ENCODE data around the gene PCK2. TPM values are rescaled to one million over a fixed set of nuclear protein-coding genes. Genes with fewer than 3 reads are reported as not detected.

The PCK2 gene
- total and polyA plus RNA-seq, 2 of the 13 experiments (the other 11 are each of a cell fraction or from before 2014, with no cell fraction given), result 129 to 272 TPM

DNA sequence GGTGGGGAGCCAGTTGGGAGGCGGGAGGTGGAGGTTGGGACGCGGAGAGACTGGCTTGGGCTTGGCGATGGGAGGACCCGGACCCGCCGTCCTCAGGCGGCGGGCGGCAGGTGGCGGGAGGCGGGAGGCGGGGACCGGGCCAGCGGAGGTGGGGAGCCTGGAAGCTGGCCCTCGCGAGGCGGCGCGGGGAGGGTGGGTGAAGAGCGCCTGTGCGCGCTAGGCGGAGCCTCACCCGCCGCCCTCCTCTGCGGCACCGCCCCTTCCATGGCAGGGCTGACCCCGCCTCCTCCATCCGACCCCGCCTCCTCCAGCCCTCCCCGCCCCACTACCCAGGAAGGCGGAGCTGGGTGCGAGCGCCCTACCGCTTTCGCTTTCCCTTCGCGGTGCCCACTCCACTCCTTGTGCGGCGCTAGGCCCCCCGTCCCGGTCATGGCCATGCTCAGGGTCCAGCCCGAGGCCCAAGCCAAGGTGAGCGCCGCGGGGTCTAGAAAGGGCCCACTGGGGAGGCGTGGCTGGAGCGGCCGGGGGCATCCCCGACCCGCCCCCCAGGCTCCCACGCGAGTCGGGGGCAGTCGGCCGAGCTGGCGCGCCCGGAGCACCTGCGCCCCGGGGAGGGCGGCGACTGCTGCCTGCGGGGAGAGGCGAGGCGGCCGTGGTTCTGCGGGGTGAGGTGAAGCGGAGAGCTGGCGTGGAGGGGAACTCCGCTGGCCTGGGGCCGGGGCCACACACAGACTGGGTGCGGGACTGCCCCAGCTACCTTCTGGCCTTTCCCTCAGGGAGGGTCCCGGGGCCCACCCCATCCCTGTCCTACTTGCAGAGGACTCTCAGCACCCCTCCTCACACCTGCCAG is 41.9 kb downstream of the PCK2 start, which contains the start of gene PSME1 (continued):
- TF ChIP-seq DBP (CRISPR knock-in tag; IDR thresholded peaks at IDR 0.05; ENCODE audit: not compliant biosample characterization) (peak; percentile 70), CBX2 (IDR thresholded peaks at IDR 0.05; ENCODE audit: low read depth, low read length) (no peak), CBX2 (CRISPR knock-in tag; IDR thresholded peaks at IDR 0.05; ENCODE audit: low read depth) (peak; percentile 36; the same call in 1 of the 2 replicates), SRSF1 (optimal IDR thresholded peaks at IDR 0.05; ENCODE audit: low read depth, low read length) (peak; percentile 90), ZNF230 (CRISPR knock-in tag; IDR thresholded peaks at IDR 0.05) (peak; percentile 3), ZNF446 (CRISPR knock-in tag; IDR thresholded peaks at IDR 0.05) (no peak), ZNF570 (CRISPR knock-in tag; IDR thresholded peaks at IDR 0.05; ENCODE audit: borderline replicate concordance) (no peak), ZNF333 (CRISPR knock-in tag; IDR thresholded peaks at IDR 0.05; ENCODE audit: borderline replicate concordance) (peak; percentile 98; the same call in 1 of the 2 replicates), NCOA5 (CRISPR knock-in tag; IDR thresholded peaks at IDR 0.05) (no peak), NKX3-1 (CRISPR knock-in tag; IDR thresholded peaks at IDR 0.05) (0 out of 2 replicates have a peak, but pooled peaks have one; percentile 65), ZNF124 (CRISPR knock-in tag; IDR thresholded peaks at IDR 0.05) (no peak), ZNF512B (CRISPR knock-in tag; IDR thresholded peaks at IDR 0.05; ENCODE audit: borderline replicate concordance) (peak; percentile 7; the same call in 1 of the 2 replicates), ZC3H4 (CRISPR knock-in tag; IDR thresholded peaks at IDR 0.05; ENCODE audit: borderline replicate concordance) (no peak; the same call in 1 of the 2 replicates), HNF4G (IDR thresholded peaks at IDR 0.05; ENCODE audit: borderline replicate concordance, low read depth, low read length) (0 out of 2 replicates have a peak, but pooled peaks have one; percentile 28), HNF4G (CRISPR knock-in tag; IDR thresholded peaks at IDR 0.05; ENCODE audit: borderline replicate concordance, low read depth) (peak; percentile 86), ZNF614 (CRISPR knock-in tag; IDR thresholded peaks at IDR 0.05; ENCODE audit: borderline replicate concordance) (peak; percentile 85; the same call in 1 of the 2 replicates), HIC2 (CRISPR knock-in tag; IDR thresholded peaks at IDR 0.05; ENCODE audit: low read depth) (peak; percentile 86), ZSCAN12 (CRISPR knock-in tag; IDR thresholded peaks at IDR 0.05) (peak; percentile 73; the same call in 1 of the 2 replicates), RORA (CRISPR knock-in tag; IDR thresholded peaks at IDR 0.05) (no peak)
- TF ChIP-seq, protein P1, sequence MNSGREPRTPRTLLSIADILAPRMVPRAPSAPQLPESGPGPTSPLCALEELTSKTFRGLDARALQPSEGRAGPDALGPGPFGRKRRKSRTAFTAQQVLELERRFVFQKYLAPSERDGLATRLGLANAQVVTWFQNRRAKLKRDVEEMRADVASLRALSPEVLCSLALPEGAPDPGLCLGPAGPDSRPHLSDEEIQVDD (CRISPR knock-in tag; IDR thresholded peaks at IDR 0.05; ENCODE audit: borderline replicate concordance), result peak; percentile 96
- TF ChIP-seq, protein P2, sequence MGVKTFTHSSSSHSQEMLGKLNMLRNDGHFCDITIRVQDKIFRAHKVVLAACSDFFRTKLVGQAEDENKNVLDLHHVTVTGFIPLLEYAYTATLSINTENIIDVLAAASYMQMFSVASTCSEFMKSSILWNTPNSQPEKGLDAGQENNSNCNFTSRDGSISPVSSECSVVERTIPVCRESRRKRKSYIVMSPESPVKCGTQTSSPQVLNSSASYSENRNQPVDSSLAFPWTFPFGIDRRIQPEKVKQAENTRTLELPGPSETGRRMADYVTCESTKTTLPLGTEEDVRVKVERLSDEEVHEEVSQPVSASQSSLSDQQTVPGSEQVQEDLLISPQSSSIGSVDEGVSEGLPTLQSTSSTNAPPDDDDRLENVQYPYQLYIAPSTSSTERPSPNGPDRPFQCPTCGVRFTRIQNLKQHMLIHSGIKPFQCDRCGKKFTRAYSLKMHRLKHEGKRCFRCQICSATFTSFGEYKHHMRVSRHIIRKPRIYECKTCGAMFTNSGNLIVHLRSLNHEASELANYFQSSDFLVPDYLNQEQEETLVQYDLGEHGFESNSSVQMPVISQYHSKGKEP (CRISPR knock-in tag; IDR thresholded peaks at IDR 0.05), result peak; percentile 72
